GM11168 (cell line): ENCODE results near the gene OBSCN.
"Not testable (repeated sequence)": the region's sequence is repeated elsewhere in the genome, so short reads cannot be mapped to it uniquely, and the experiment has no call there.

Source experiments
- in situ Hi-C: fragments of 300-500 bp; cut with MboI; formaldehyde crosslinking; loops from one replicate; pipeline ENCODE4 v1.12.0; 2022; ENCODE audit warnings: low sequenced_read_pairs; ENCODE audit not compliant: unreplicated experiment

The OBSCN gene

GRCh38 chr1:228256626-228257375 lies 49.0 kb downstream of the OBSCN start:
- in situ Hi-C loops, result no loop called here

GRCh38 chr1:228258486-228258885 lies 50.6 kb downstream of the OBSCN start:
- in situ Hi-C loops, result no loop called here

- in situ Hi-C loops, result no loop called here
These were observed 51.6 kb downstream of the OBSCN start for GRCh38 chr1:228259368-228259894.

- in situ Hi-C loops, result no loop called here
These were observed 52.1 kb downstream of the OBSCN start for GRCh38 chr1:228259951-228260350.

- in situ Hi-C loops, result no loop called here
These were observed 53.9 kb downstream of the OBSCN start for GRCh38 chr1:228261706-228262105.

GRCh38 chr1:228262475-228262874 lies 54.6 kb downstream of the OBSCN start:
- in situ Hi-C loops, result no loop called here

GRCh38 chr1:228263636-228264035 lies 55.8 kb downstream of the OBSCN start:
- in situ Hi-C loops, result no loop called here

- in situ Hi-C loops, result no loop called here
These were observed 56.4 kb downstream of the OBSCN start for GRCh38 chr1:228264090-228264829.

- in situ Hi-C loops, result no loop called here
These were observed 57.3 kb downstream of the OBSCN start for GRCh38 chr1:228265167-228265566.

- in situ Hi-C loops, result no loop called here
These were observed 60.4 kb downstream of the OBSCN start for GRCh38 chr1:228267962-228268880.

GRCh38 chr1:228268881-228269265 lies 61.0 kb downstream of the OBSCN start:
- in situ Hi-C loops, result no loop called here

GRCh38 chr1:228269431-228269830 lies 61.6 kb downstream of the OBSCN start:
- in situ Hi-C loops, result not testable (repeated sequence)

- in situ Hi-C loops, result no loop called here
These were observed 62.2 kb downstream of the OBSCN start for GRCh38 chr1:228270032-228270431.

GRCh38 chr1:228271701-228272251 lies 63.9 kb downstream of the OBSCN start:
- in situ Hi-C loops, result no loop called here

- in situ Hi-C loops, result no loop called here
These were observed 64.5 kb downstream of the OBSCN start for GRCh38 chr1:228272331-228272791.

- in situ Hi-C loops, result no loop called here
These were observed 65.2 kb downstream of the OBSCN start for GRCh38 chr1:228272831-228273571.

GRCh38 chr1:228273720-228274451 lies 66.0 kb downstream of the OBSCN start:
- in situ Hi-C loops, result no loop called here

- in situ Hi-C loops, result no loop called here
These were observed 66.8 kb downstream of the OBSCN start for GRCh38 chr1:228274452-228275178.
